ENCODE results near the gene TSC22D2.

TSC22D2 gene

DNA sequence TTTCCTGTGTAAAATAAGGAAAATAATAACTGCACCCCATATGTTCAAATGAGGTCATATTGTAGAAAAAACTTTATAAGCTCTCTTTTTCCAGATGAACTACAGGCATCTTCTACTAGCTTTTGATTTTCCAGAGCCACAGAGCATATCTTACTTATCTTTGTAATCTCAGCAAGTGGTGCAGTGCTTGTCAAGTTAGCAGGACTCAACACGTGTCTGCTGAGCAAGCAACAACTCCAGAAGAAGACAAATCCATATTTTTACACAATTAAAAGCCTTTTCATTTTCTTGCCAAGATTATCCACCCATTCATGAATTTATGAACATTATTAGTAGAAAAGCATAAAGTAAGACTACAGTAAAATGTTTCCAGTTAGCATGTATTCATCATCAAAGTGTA is 14.4 kb upstream of the TSC22D2 start (continued):
- TF ChIP-seq TSHZ2 (CRISPR knock-in tag; IDR thresholded peaks at IDR 0.05): no peak

DNA sequence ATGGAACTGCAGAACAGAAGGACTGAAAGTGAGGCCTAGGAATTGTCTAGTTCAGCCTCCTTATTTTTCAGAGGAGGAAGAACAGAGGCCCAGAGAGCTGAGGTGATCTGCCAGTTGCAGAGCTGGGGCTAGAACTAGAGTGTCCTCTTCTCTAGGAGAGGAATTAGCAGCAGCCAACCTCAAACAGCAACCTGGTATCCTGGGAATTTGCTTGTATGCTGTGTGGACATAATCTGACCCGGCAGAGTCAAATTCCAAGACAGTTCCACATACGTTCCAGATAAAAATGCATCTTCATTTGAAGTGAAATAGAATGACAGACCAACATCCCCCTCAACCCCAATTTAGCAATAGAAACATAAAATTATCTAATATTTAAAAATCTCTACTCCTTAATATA is 13.5 kb upstream of the TSC22D2 start:
- TF ChIP-seq PATZ1 (CRISPR knock-in tag; IDR thresholded peaks at IDR 0.05; ENCODE audit: borderline replicate concordance) (no peak), GLIS3 (CRISPR knock-in tag; IDR thresholded peaks at IDR 0.05) (no peak), ZNF8 (CRISPR knock-in tag; IDR thresholded peaks at IDR 0.05) (no peak), ISL1 (CRISPR knock-in tag; IDR thresholded peaks at IDR 0.05) (no peak), TOX (CRISPR knock-in tag; IDR thresholded peaks at IDR 0.05; ENCODE audit: borderline replicate concordance) (no peak), OSR1 (CRISPR knock-in tag; IDR thresholded peaks at IDR 0.05) (no peak), BACH2 (CRISPR knock-in tag; IDR thresholded peaks at IDR 0.05; ENCODE audit: borderline replicate concordance) (no peak), CREB5 (CRISPR knock-in tag; IDR thresholded peaks at IDR 0.05; ENCODE audit: low read depth) (no peak), ESRRG (CRISPR knock-in tag; IDR thresholded peaks at IDR 0.05) (no peak), ZFP30 (CRISPR knock-in tag; IDR thresholded peaks at IDR 0.05) (no peak), ZFP3 (CRISPR knock-in tag; IDR thresholded peaks at IDR 0.05) (no peak), ARNTL (CRISPR knock-in tag; IDR thresholded peaks at IDR 0.05; ENCODE audit: borderline replicate concordance, low read depth) (no peak), ZC3H10 (CRISPR knock-in tag; IDR thresholded peaks at IDR 0.05) (no peak), TSHZ2 (CRISPR knock-in tag; IDR thresholded peaks at IDR 0.05) (no peak)
- TF ChIP-seq, protein P1, sequence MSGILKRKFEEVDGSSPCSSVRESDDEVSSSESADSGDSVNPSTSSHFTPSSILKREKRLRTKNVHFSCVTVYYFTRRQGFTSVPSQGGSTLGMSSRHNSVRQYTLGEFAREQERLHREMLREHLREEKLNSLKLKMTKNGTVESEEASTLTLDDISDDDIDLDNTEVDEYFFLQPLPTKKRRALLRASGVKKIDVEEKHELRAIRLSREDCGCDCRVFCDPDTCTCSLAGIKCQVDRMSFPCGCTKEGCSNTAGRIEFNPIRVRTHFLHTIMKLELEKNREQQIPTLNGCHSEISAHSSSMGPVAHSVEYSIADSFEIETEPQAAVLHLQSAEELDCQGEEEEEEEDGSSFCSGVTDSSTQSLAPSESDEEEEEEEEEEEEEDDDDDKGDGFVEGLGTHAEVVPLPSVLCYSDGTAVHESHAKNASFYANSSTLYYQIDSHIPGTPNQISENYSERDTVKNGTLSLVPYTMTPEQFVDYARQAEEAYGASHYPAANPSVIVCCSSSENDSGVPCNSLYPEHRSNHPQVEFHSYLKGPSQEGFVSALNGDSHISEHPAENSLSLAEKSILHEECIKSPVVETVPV (CRISPR knock-in tag; IDR thresholded peaks at IDR 0.05): no peak
- peak; percentile 44; the same call in 1 of the 3 replicates for ATAC-seq

DNA sequence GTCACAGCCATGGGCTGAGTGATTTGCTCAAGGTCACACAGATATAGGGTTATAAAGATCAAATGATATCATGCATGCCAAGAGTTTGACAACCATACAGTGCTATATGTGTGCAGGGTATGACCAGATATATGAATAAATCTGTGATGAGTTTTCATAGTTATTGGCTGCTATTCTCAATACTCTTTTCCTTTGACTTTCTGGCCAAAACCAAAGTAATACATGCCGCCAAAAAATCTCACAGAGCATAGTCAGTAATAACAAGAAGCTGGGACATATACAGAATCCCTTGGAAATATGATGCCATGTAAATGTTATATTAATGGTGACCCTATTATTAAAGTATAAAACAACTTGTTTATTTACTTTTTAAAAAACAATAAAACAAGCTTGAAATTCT is 11.6 kb upstream of the TSC22D2 start:
- TF ChIP-seq ESRRG (CRISPR knock-in tag; IDR thresholded peaks at IDR 0.05) (no peak), CREB5 (CRISPR knock-in tag; IDR thresholded peaks at IDR 0.05; ENCODE audit: low read depth) (no peak), ZNF8 (CRISPR knock-in tag; IDR thresholded peaks at IDR 0.05) (no peak), RARB (CRISPR knock-in tag; IDR thresholded peaks at IDR 0.05) (no peak), TSHZ2 (CRISPR knock-in tag; IDR thresholded peaks at IDR 0.05) (no peak)
- ATAC-seq: no peak
